Tibial nerve (tissue), 4 donors: Measurements from ENCODE around the gene ACTR3C. TPM values are rescaled to one million over a fixed set of nuclear protein-coding genes. Genes with fewer than 3 reads are reported as not detected.
"Not testable (repeated sequence)": the region's sequence is repeated elsewhere in the genome, so short reads cannot be mapped to it uniquely, and the experiment has no call there.

Source experiments
- DNase-seq, 2 donors: peaks; one replicate each; pipeline ENCODE4 v3.0.0-alpha.2; 2019; ENCODE audit warnings: low spot score in 2 of 2
- H3K27ac ChIP-seq, 4 donors: fragments of 200-600 bp; sonication (generic) in 3 of 4; one replicate each; pipeline ENCODE4 v1.5.1; 2017 to 2019; ENCODE audit warnings: mild to moderate bottlenecking in 1 of 4
- H3K27me3 ChIP-seq, 2 donors: fragments of 200-600 bp; sonication (generic) in 1 of 2; one replicate each; pipeline versions ENCODE4 v1.5.1 to v1.6.0; 2017 to 2019
- H3K36me3 ChIP-seq, 3 donors: fragments of 200-600 bp; sonication (generic); one replicate each; pipeline ENCODE4 v1.5.1; 2018 to 2019
- H3K4me1 ChIP-seq, 4 donors: fragments of 200-600 bp; sonication (generic) in 3 of 4; one replicate each; pipeline ENCODE4 v1.5.1; 2017 to 2019
- H3K4me3 ChIP-seq, 4 donors: fragments of 200-600 bp; sonication (generic) in 3 of 4; one replicate each; pipeline ENCODE4 v1.5.1; 2017 to 2019; ENCODE audit warnings: mild to moderate bottlenecking in 1 of 4, moderate library complexity in 1 of 4
- H3K9me3 ChIP-seq, 4 donors: fragments of 200-600 bp; sonication (generic) in 3 of 4; one replicate each; pipeline ENCODE4 v1.5.1; 2017 to 2019
- CTCF ChIP-seq, 5 experiments: fragments of 200-600 bp in 3 of 5; fragments of 450-650 bp in 2 of 5; sonication (generic) in 3 of 5; IDR thresholded peaks; one replicate each; pipeline ENCODE4 v1.5.1; 2016 to 2019; ENCODE audit warnings: antibody characterized with exemption in 5 of 5, mild to moderate bottlenecking in 3 of 5, moderate library complexity in 2 of 5
- EP300 ChIP-seq, 2 donors: sonication (generic); formaldehyde crosslinking; IDR thresholded peaks; one replicate each; pipeline ENCODE4 v1.6.1; 2017; ENCODE audit warnings: antibody characterized with exemption in 2 of 2, mild to moderate bottlenecking in 1 of 2
- POLR2A ChIP-seq, 2 donors: fragments of 450-650 bp; IDR thresholded peaks; one replicate each; pipeline ENCODE4 v1.6.1; 2017; ENCODE audit warnings: antibody characterized with exemption in 2 of 2, mild to moderate bottlenecking in 2 of 2, moderate library complexity in 2 of 2
- WGBS, 2 donors: methylation state at CpG; one replicate each; pipeline ENCODE4 v1.1.5; 2018; 5-methylcytosine and 5-hydroxymethylcytosine counted together
- total RNA-seq, 4 donors: library from RNA; depleted of rRNA; stranded (reverse); fragments of >200 nt; gene quantifications; one replicate each; pipeline ENCODE4 v1.1.0, GENCODE V29; 2016

Gene ACTR3C
- total RNA-seq, 4 donors from 2014 or later = 0.44 to 2.3 (median 0.94) TPM

- H3K27ac ChIP-seq = no peak overlapping the region
- no peaks in the 10 kb centered on the region for H3K9me3 ChIP-seq
- no peak for DNase-seq
- TF ChIP-seq EP300 (IDR thresholded peaks at IDR 0.05) (no peak), POLR2A (IDR thresholded peaks at IDR 0.05) (no peak), CTCF (IDR thresholded peaks at IDR 0.05) (no peak)
- no peaks in the 10 kb centered on the region for H3K4me1 ChIP-seq
- WGBS, 2 donors = 87 to 89% methylated on average over 4 of the region's 4 CpGs
- H3K36me3 ChIP-seq = no peaks in the 10 kb centered on the region
- no peaks in the 10 kb centered on the region for H3K27me3 ChIP-seq
- no peak overlapping the region for H3K4me3 ChIP-seq
Measured at GRCh38 chr7:150311146-150311545, 12.2 kb downstream of the ACTR3C start.

GRCh38 chr7:150308575-150308974, 14.8 kb downstream of the ACTR3C start:
- Histone ChIP-seq H3K4me1 (no peaks in the 10 kb centered on the region), H3K36me3 (no peaks in the 10 kb centered on the region), H3K27ac (no peak overlapping the region), H3K9me3 (no peaks in the 10 kb centered on the region), H3K4me3 (no peak overlapping the region), H3K27me3 (no peaks in the 10 kb centered on the region)
- no peak for DNase-seq
- TF ChIP-seq CTCF (IDR thresholded peaks at IDR 0.05) (no peak), POLR2A (IDR thresholded peaks at IDR 0.05) (no peak), EP300 (IDR thresholded peaks at IDR 0.05) (no peak)

- Histone ChIP-seq H3K4me3 (no peak overlapping the region), H3K27ac (no peak overlapping the region), H3K4me1 (no peaks in the 10 kb centered on the region), H3K27me3 (no peaks in the 10 kb centered on the region), H3K9me3 (no peaks in the 10 kb centered on the region), H3K36me3 (no peaks in the 10 kb centered on the region)
- 91% methylated on average over 9 of the region's 9 CpGs for WGBS, 2 donors
- TF ChIP-seq POLR2A (IDR thresholded peaks at IDR 0.05) (no peak), EP300 (IDR thresholded peaks at IDR 0.05) (no peak), CTCF (IDR thresholded peaks at IDR 0.05) (no peak)
- DNase-seq = no peak
Measured at GRCh38 chr7:150307904-150308303, 15.4 kb downstream of the ACTR3C start.

GRCh38 chr7:150307129-150307528, 16.2 kb downstream of the ACTR3C start:
- Histone ChIP-seq H3K27ac (no peak overlapping the region), H3K4me3 (no peak overlapping the region), H3K36me3 (no peaks in the 10 kb centered on the region), H3K4me1 (no peaks in the 10 kb centered on the region), H3K9me3 (no peaks in the 10 kb centered on the region), H3K27me3 (no peaks in the 10 kb centered on the region)
- 75 to 81% methylated on average over 3 of the region's 3 CpGs for WGBS, 2 donors
- DNase-seq = no peak
- no peak for TF ChIP-seq EP300 (IDR thresholded peaks at IDR 0.05)
- TF ChIP-seq POLR2A (IDR thresholded peaks at IDR 0.05) = no peak
- TF ChIP-seq CTCF (IDR thresholded peaks at IDR 0.05) = no peak

- H3K27ac ChIP-seq, H3K36me3 ChIP-seq, H3K4me1 ChIP-seq, H3K4me3 ChIP-seq, DNase-seq, H3K9me3 ChIP-seq, H3K27me3 ChIP-seq: not testable (repeated sequence)
- WGBS, 2 donors = 88% methylated on average over 5 of the region's 5 CpGs
Measured at GRCh38 chr7:150306377-150306776, 17.0 kb downstream of the ACTR3C start.

- H3K9me3 ChIP-seq, H3K27me3 ChIP-seq, DNase-seq, H3K4me1 ChIP-seq, H3K4me3 ChIP-seq, H3K27ac ChIP-seq, H3K36me3 ChIP-seq: not testable (repeated sequence)
- WGBS, 2 donors = 69 to 71% methylated on average over 2 of the region's 2 CpGs
Measured at GRCh38 chr7:150305903-150306284, 17.5 kb downstream of the ACTR3C start.

GRCh38 chr7:150305259-150305902, 18.0 kb downstream of the ACTR3C start:
- not testable (repeated sequence) for H3K27me3 ChIP-seq, H3K4me1 ChIP-seq, H3K27ac ChIP-seq, H3K9me3 ChIP-seq, H3K36me3 ChIP-seq, DNase-seq, H3K4me3 ChIP-seq
- WGBS, 2 donors = 81 to 84% methylated on average over 11 of the region's 11 CpGs

- H3K27me3 ChIP-seq, H3K27ac ChIP-seq, H3K36me3 ChIP-seq, H3K4me3 ChIP-seq, DNase-seq, H3K4me1 ChIP-seq, H3K9me3 ChIP-seq: not testable (repeated sequence)
- WGBS, 2 donors = 45 to 84% methylated on average over 3 to 8 of the region's 8 CpGs
Measured at GRCh38 chr7:150304499-150305258, 18.7 kb downstream of the ACTR3C start.

- DNase-seq, H3K27me3 ChIP-seq, H3K4me1 ChIP-seq, H3K27ac ChIP-seq, H3K4me3 ChIP-seq, H3K36me3 ChIP-seq, H3K9me3 ChIP-seq: not testable (repeated sequence)
- 73 to 93% methylated on average over 1 of the region's 1 CpG for WGBS, 2 donors
Measured at GRCh38 chr7:150302908-150303310, 20.4 kb downstream of the ACTR3C start.
